Thoracic aorta (tissue), 2 donors: ENCODE results near the gene RERG. TPM values are rescaled to one million over a fixed set of nuclear protein-coding genes. Genes with fewer than 3 reads are reported as not detected.

ENCODE experiments used
- ATAC-seq: fragments of 150-250 bp; one replicate; pipeline ENCODE4 v1.8.0; 2017; ENCODE audit warnings: low read depth; ENCODE audit not compliant: insufficient number of reproducible peaks, low FRiP score
- DNase-seq: peaks from one replicate; pipeline ENCODE4 v3.0.0-alpha.2; 2020; ENCODE audit warnings: low spot score
- H3K27ac ChIP-seq, 2 donors: fragments of 200-600 bp; sonication (generic); 1 replicate in 1 of 2; 2 replicates in 1 of 2; pipeline ENCODE4 v1.5.1; 2016; ENCODE audit warnings: mild to moderate bottlenecking in 2 of 2, moderate library complexity in 2 of 2
- H3K27me3 ChIP-seq: fragments of 200-600 bp; sonication (generic); replicated peaks from 2 replicates; pipeline ENCODE4 v1.6.0; 2016; ENCODE audit warnings: mild to moderate bottlenecking; ENCODE audit not compliant: insufficient read depth
- H3K36me3 ChIP-seq: fragments of 200-600 bp; sonication (generic); one replicate; pipeline ENCODE4 v1.5.1; 2016
- H3K4me1 ChIP-seq, 2 donors: fragments of 200-600 bp; sonication (generic); 1 replicate in 1 of 2; 2 replicates in 1 of 2; pipeline versions ENCODE4 v1.5.1 to v1.6.0; 2016; ENCODE audit warnings: low read depth in 2 of 2, mild to moderate bottlenecking in 1 of 2; ENCODE audit not compliant: control insufficient read depth in 1 of 2
- H3K4me3 ChIP-seq: fragments of 200-600 bp; sonication (generic); 2 replicates; pipeline ENCODE4 v1.5.1; 2016; ENCODE audit warnings: mild to moderate bottlenecking
- H3K9me3 ChIP-seq: fragments of 200-600 bp; sonication (generic); 2 replicates; pipeline ENCODE4 v1.5.1; 2016
- CTCF ChIP-seq: fragments of 200-600 bp; sonication (generic); IDR thresholded peaks from one replicate; pipeline ENCODE4 v1.5.1; 2019; ENCODE audit warnings: antibody characterized with exemption
- total RNA-seq, 2 donors: library from RNA; depleted of rRNA; stranded (reverse); fragments of >200 nt; gene quantifications; one replicate each; pipeline versions ENCODE4 v1.1.0 to v1.2.3, GENCODE V29; 2016

RERG gene
- total RNA-seq, 2 donors from 2014 or later: 92.3 to 120 TPM

GRCh38 chr12:15212930-15213329, 8.3 kb downstream of the RERG start:
- no peak for TF ChIP-seq CTCF
- ATAC-seq: no peak
- no peaks in the 10 kb centered on the region for H3K36me3 ChIP-seq
- H3K4me3 ChIP-seq: peak overlapping the region; percentile 23
- no peak for DNase-seq
- H3K27ac ChIP-seq: peak overlapping the region; percentile 19 to 76
- peaks cover 41 to 91% of the 10 kb centered on the region in 2 donors for H3K4me1 ChIP-seq
- no peaks in the 10 kb centered on the region for H3K27me3 ChIP-seq
- H3K9me3 ChIP-seq: no peaks in the 10 kb centered on the region

GRCh38 chr12:15209782-15210181, 11.4 kb downstream of the RERG start:
- H3K4me3 ChIP-seq: peak overlapping the region; percentile 35
- no peaks in the 10 kb centered on the region for H3K36me3 ChIP-seq
- no peaks in the 10 kb centered on the region for H3K9me3 ChIP-seq
- TF ChIP-seq CTCF: no peak
- DNase-seq (no peak), ATAC-seq (no peak)
- peak overlapping the region; percentile 78 to 89 for H3K27ac ChIP-seq
- peaks cover 63 to 91% of the 10 kb centered on the region in 2 donors for H3K4me1 ChIP-seq
- H3K27me3 ChIP-seq: no peaks in the 10 kb centered on the region

GRCh38 chr12:15208871-15209656, 12.2 kb downstream of the RERG start:
- ATAC-seq: no peak
- no peak for DNase-seq
- H3K27me3 ChIP-seq: no peaks in the 10 kb centered on the region
- peak overlapping the region; percentile 35 for H3K4me3 ChIP-seq
- no peaks in the 10 kb centered on the region for H3K36me3 ChIP-seq
- no peak for TF ChIP-seq CTCF
- no peaks in the 10 kb centered on the region for H3K9me3 ChIP-seq
- H3K4me1 ChIP-seq: peaks cover 62 to 91% of the 10 kb centered on the region in 2 donors
- H3K27ac ChIP-seq: peak overlapping the region; percentile 78 to 89

- TF ChIP-seq CTCF: no peak
- H3K27me3 ChIP-seq: no peaks in the 10 kb centered on the region
- H3K36me3 ChIP-seq: no peaks in the 10 kb centered on the region
- no peaks in the 10 kb centered on the region for H3K9me3 ChIP-seq
- peak overlapping the region; percentile 78 to 89 for H3K27ac ChIP-seq
- no peak for ATAC-seq
- H3K4me1 ChIP-seq: peaks cover 56 to 91% of the 10 kb centered on the region in 2 donors
- no peak overlapping the region for H3K4me3 ChIP-seq
- no peak for DNase-seq
These were observed 13.1 kb downstream of the RERG start for GRCh38 chr12:15208140-15208539.

- TF ChIP-seq CTCF: no peak
- peaks cover 51 to 83% of the 10 kb centered on the region in 2 donors for H3K4me1 ChIP-seq
- DNase-seq (no peak), ATAC-seq (no peak)
- H3K27me3 ChIP-seq: no peaks in the 10 kb centered on the region
- H3K9me3 ChIP-seq: no peaks in the 10 kb centered on the region
- peak overlapping the region; percentile 78 to 89 for H3K27ac ChIP-seq
- H3K36me3 ChIP-seq: no peaks in the 10 kb centered on the region
- H3K4me3 ChIP-seq: no peak overlapping the region
These were observed 14.3 kb downstream of the RERG start for GRCh38 chr12:15206831-15207389.
